OCI-LY3 (cell line): ENCODE results near the gene DDX23.

Experiments
- CTCF ChIP-seq: fragments of 200-600, 300-600 bp; sonication (generic); IDR thresholded peaks from 2 replicates; pipeline ENCODE4 v1.5.1; 2014; ENCODE audit warnings: antibody characterized with exemption, low read length, low read depth
- EZH2phosphoT487 ChIP-seq: fragments of 200-600 bp; shearing (Covaris generic); IDR thresholded peaks from 2 replicates; pipeline ENCODE4 v1.6.1; 2018; ENCODE audit warnings: antibody characterized with exemption, mixed run types, low read depth

- TF ChIP-seq CTCF (no peak), EZH2phosphoT487 (no peak)
These were observed 64.0 kb downstream of the DDX23 start for GRCh38 chr12:48787791-48788523.
